OCI-LY1 (cell line): ENCODE data around the gene CHAF1A.

ENCODE experiments used
- H2AFZ ChIP-seq: fragments of 200-600 bp; sonication (generic), shearing (Covaris generic); 2 replicates; pipeline ENCODE4 v1.6.0; 2014; ENCODE audit warnings: antibody characterized with exemption, mild to moderate bottlenecking, low read length
- H3F3A ChIP-seq: fragments of 200-600 bp; sonication (generic), shearing (Covaris generic); 2 replicates; pipeline ENCODE4 v1.6.0; 2014; ENCODE audit warnings: mild to moderate bottlenecking, antibody characterized with exemption, low read length, moderate library complexity; ENCODE audit not compliant: insufficient read depth
- H3K27ac ChIP-seq: fragments of 200-600 bp; sonication (generic); 2 replicates; pipeline ENCODE4 v1.5.1; 2014; ENCODE audit warnings: low read length, mixed run types, mild to moderate bottlenecking, low read depth; ENCODE audit not compliant: poor library complexity, severe bottlenecking
- H3K27me3 ChIP-seq: fragments of 200-600 bp; sonication (generic); 2 replicates; pipeline ENCODE4 v1.6.0; 2014; ENCODE audit warnings: antibody characterized with exemption, mild to moderate bottlenecking, low read length, moderate library complexity; ENCODE audit not compliant: insufficient read depth
- H3K36me3 ChIP-seq: fragments of 200-600 bp; sonication (generic); 2 replicates; pipeline ENCODE4 v1.6.1; 2014; ENCODE audit warnings: mild to moderate bottlenecking, antibody characterized with exemption, low read length, moderate library complexity, mixed read lengths; ENCODE audit not compliant: insufficient read depth
- H3K4me1 ChIP-seq: fragments of 200-600 bp; sonication (generic); 2 replicates; pipeline ENCODE4 v1.5.1; 2014; ENCODE audit warnings: mild to moderate bottlenecking, low read length, moderate library complexity; ENCODE audit not compliant: insufficient read depth, severe bottlenecking
- H3K4me2 ChIP-seq: fragments of 200-600 bp; sonication (generic), shearing (Covaris generic); 2 replicates; pipeline ENCODE4 v1.6.1; 2014; ENCODE audit warnings: low read length
- H3K4me3 ChIP-seq: fragments of 200-600 bp; sonication (generic); 2 replicates; pipeline ENCODE4 v1.5.1; 2014; ENCODE audit warnings: low read length, low read depth, mild to moderate bottlenecking, mixed read lengths; ENCODE audit not compliant: poor library complexity, severe bottlenecking
- H3K79me2 ChIP-seq: fragments of 200-600 bp; shearing (Covaris generic); 2 replicates; pipeline ENCODE4 v1.6.1; 2016; ENCODE audit warnings: mixed run types, low read length, mixed read lengths; ENCODE audit not compliant: insufficient read depth
- H3K9ac ChIP-seq: fragments of 200-600 bp; sonication (generic), shearing (Covaris generic); 2 replicates; pipeline ENCODE4 v1.6.1; 2014; ENCODE audit warnings: mild to moderate bottlenecking, low read length, mixed read lengths
- H3K9me2 ChIP-seq: fragments of 200-600 bp; sonication (generic), shearing (Covaris generic); 2 replicates; pipeline ENCODE4 v1.6.1; 2014; ENCODE audit warnings: low read depth, mild to moderate bottlenecking, low read length, mixed read lengths
- H3K9me3 ChIP-seq: fragments of 200-600 bp; shearing (Covaris generic); 2 replicates; pipeline ENCODE4 v1.6.1; 2014; ENCODE audit warnings: low read length, mixed read lengths
- H4K20me1 ChIP-seq: fragments of 200-600 bp; sonication (generic), shearing (Covaris generic); 2 replicates; pipeline ENCODE4 v1.6.0; 2016; ENCODE audit warnings: mild to moderate bottlenecking, low read length; ENCODE audit not compliant: insufficient read depth
- EZH2 ChIP-seq: fragments of 200-600 bp; sonication (generic), shearing (Covaris generic); IDR thresholded peaks from 2 replicates; pipeline ENCODE4 v1.8.0; 2017; ENCODE audit warnings: borderline replicate concordance, mixed run types, mild to moderate bottlenecking, antibody characterized with exemption, low read length, moderate library complexity, mixed read lengths
- TF ChIP-seq, protein P1 (sequence below): fragments of 200-600 bp; sonication (generic), shearing (Covaris generic); IDR thresholded peaks from 2 replicates; pipeline ENCODE4 v1.5.1; 2017; ENCODE audit warnings: mild to moderate bottlenecking, antibody characterized with exemption, low read length, moderate library complexity, mixed read lengths

Gene CHAF1A

GRCh38 chr19:4389511-4390016 lies 12.9 kb upstream of the CHAF1A start:
- no peak overlapping the region for H3K27ac ChIP-seq
- H3K9me3 ChIP-seq = no peaks in the 10 kb centered on the region
- H4K20me1 ChIP-seq = no peaks in the 10 kb centered on the region
- peaks cover 15% of the 10 kb centered on the region for H3K79me2 ChIP-seq
- no peak overlapping the region for H2AFZ ChIP-seq
- no peaks in the 10 kb centered on the region for H3F3A ChIP-seq
- peaks cover 11% of the 10 kb centered on the region for H3K36me3 ChIP-seq
- no peak overlapping the region for H3K9ac ChIP-seq
- TF ChIP-seq EZH2 = no peak
- TF ChIP-seq, protein P1, sequence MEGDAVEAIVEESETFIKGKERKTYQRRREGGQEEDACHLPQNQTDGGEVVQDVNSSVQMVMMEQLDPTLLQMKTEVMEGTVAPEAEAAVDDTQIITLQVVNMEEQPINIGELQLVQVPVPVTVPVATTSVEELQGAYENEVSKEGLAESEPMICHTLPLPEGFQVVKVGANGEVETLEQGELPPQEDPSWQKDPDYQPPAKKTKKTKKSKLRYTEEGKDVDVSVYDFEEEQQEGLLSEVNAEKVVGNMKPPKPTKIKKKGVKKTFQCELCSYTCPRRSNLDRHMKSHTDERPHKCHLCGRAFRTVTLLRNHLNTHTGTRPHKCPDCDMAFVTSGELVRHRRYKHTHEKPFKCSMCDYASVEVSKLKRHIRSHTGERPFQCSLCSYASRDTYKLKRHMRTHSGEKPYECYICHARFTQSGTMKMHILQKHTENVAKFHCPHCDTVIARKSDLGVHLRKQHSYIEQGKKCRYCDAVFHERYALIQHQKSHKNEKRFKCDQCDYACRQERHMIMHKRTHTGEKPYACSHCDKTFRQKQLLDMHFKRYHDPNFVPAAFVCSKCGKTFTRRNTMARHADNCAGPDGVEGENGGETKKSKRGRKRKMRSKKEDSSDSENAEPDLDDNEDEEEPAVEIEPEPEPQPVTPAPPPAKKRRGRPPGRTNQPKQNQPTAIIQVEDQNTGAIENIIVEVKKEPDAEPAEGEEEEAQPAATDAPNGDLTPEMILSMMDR = no peak
- no peak overlapping the region for H3K4me2 ChIP-seq
- no peaks in the 10 kb centered on the region for H3K4me1 ChIP-seq
- no peak overlapping the region for H3K4me3 ChIP-seq
- no peaks in the 10 kb centered on the region for H3K27me3 ChIP-seq
- no peaks in the 10 kb centered on the region for H3K9me2 ChIP-seq

- H3K9ac ChIP-seq = no peak overlapping the region
- H3K4me3 ChIP-seq = no peak overlapping the region
These were observed 12.3 kb upstream of the CHAF1A start for GRCh38 chr19:4390017-4390566.

GRCh38 chr19:4390567-4391305 lies 11.7 kb upstream of the CHAF1A start:
- H3K4me2 ChIP-seq = no peak overlapping the region
- no peaks in the 10 kb centered on the region for H3K4me1 ChIP-seq
- peaks cover 20% of the 10 kb centered on the region for H3K79me2 ChIP-seq
- H2AFZ ChIP-seq = no peak overlapping the region
- no peak overlapping the region for H3K27ac ChIP-seq
- TF ChIP-seq, protein P1 = no peak
- TF ChIP-seq EZH2 = no peak
- peaks cover 20% of the 10 kb centered on the region for H3K36me3 ChIP-seq
- H3K9ac ChIP-seq = no peak overlapping the region
- no peak overlapping the region for H3K4me3 ChIP-seq
- no peaks in the 10 kb centered on the region for H3K27me3 ChIP-seq
- H3K9me2 ChIP-seq = no peaks in the 10 kb centered on the region
- H3K9me3 ChIP-seq = no peaks in the 10 kb centered on the region
- no peaks in the 10 kb centered on the region for H4K20me1 ChIP-seq
- no peaks in the 10 kb centered on the region for H3F3A ChIP-seq

More at GRCh38 chr19:4390017-4390566, 12.3 kb upstream of the CHAF1A start:
- H4K20me1 ChIP-seq = no peaks in the 10 kb centered on the region
- no peaks in the 10 kb centered on the region for H3K4me1 ChIP-seq
- H3K9me3 ChIP-seq = no peaks in the 10 kb centered on the region
- no peak overlapping the region for H3K4me2 ChIP-seq
- no peak overlapping the region for H2AFZ ChIP-seq
- H3K79me2 ChIP-seq = peaks cover 20% of the 10 kb centered on the region
- no peak for TF ChIP-seq EZH2
- TF ChIP-seq, protein P1 = no peak
- H3K9me2 ChIP-seq = no peaks in the 10 kb centered on the region
- H3K27ac ChIP-seq = no peak overlapping the region
- no peaks in the 10 kb centered on the region for H3K27me3 ChIP-seq
- peaks cover 17% of the 10 kb centered on the region for H3K36me3 ChIP-seq
- no peaks in the 10 kb centered on the region for H3F3A ChIP-seq
